Ammon's horn (tissue), 1 donor: ENCODE results near the gene ANKRD50.

Experiments
- DNase-seq: peaks from one replicate; pipeline ENCODE4 v3.0.0-alpha.2; 2016; ENCODE audit warnings: low spot score

The ANKRD50 gene

DNA sequence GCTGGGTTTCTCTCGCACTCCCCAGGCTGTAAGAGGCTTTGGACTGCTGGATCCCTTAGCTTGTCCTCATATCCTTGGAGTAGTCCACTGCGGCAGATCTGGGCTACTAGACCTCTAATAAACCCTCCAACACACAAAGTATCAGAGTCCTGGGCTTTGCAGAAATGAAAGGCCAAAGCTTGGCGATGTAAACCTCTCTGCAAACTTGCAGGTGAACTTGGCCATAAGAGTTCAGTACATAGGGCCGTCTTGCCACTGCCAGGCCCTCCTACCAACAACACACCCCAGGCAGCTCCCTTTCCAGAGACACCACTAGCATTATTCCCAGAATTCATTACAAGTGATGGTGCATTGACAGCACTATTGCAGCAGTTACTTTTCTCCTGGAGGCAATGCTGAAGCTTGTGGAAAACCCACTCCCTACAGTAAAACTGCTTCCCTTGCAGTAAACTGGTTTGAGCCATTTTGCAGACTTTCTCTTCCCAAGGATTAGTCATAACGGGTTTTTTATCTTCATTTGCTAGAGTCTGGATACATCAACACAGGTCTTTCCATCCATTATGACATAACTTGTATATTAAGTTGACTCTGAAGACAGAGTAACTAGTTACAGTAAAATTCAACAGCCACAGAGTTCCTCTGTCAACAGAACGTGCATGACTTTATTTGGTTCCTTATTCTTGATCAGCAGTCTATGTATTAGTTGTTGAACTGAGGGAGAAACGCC, 2.4 kb downstream of the ANKRD50 start:
- DNase-seq, result peak; percentile 6

DNA sequence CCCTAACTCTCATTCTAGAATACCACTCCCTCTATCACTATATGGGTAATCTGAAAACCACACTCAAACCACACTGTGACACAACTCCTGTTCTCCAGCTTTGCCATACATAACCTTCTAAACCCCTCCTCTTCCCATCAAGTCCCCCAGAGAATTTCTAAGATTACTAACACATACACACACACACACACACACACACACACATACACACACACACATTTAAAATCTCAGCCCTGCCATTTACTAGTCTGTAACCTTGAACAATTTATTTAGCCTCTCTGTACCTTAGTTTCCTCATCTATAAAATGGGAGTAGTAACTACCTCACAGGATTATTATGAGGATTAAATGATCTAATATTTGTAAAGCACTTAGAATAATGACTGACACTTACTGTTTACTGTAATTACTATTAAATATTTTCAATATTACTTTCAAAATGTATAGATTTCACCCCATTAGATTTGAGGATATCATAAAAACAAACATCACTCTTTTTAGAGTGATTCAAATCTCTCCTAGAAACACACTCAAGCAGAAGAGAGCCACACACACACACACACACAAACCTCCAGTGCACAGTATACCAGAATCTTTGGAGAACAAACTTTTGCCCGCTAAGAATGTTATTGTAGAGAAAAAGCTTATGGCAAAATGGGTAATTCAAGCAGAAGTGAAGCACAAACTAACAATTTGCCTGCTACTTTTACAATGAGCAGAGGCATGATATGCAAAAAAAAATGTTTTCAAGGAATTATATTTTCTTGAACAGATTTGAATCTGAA, 3.8 kb downstream of the ANKRD50 start:
- DNase-seq, result no peak

DNA sequence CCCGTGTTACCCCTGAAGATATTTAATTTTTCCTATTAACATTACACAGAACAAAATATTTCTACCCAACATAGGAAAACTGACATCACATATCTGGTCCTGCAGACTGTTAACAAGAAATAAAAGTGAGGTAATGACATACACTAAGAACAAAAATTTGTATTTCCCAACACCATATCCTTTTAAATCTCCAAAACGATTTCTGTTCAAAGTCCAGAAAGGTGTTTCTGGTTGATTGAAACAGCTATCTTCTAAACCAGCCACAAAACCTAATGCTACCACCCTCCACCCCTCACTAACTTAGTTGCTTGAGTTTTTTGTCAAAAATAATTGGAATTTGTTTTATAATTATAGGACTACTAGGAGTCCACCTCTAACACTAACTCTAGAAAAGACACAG, 7.1 kb downstream of the ANKRD50 start:
- DNase-seq, result no peak

DNA sequence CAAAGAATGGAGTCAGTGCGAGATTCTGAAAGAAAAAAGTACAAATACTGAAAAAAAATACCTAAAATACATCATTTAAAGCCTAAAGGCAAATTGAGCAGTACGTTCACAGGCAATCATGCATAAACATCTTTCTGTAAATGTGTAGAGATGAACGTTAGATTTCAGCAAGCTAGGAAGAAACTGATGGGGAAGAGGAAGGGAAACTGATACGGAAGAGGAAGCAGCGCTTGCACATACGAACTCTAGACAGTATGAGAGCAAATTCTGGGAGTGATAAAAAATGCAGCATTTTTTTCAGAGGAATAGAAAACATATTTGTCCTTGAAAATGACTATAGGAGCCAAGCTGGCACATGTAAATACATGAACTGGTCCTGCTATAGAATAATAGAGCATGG, 9.4 kb downstream of the ANKRD50 start:
- peak; percentile 15 for DNase-seq

DNA sequence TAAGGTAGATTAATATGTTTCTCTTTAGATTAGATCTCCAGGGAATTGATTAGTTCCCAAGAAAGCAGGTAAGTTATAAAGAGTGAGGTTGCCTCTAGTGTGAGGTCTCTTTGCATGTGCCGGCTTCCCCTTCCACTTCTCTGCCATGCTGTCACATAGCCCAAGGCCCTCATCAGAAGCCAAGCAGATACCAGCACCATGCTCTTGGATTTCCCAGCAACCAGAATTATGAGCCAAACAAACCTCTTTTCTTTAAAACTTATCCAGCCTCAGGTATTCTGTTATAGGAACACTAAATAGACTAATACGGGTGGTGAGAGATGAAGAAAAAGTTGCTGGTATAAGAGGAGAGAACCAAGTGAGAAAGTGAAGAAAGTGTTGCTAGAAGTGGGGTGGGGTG, 15.1 kb downstream of the ANKRD50 start:
- DNase-seq, result no peak

DNA sequence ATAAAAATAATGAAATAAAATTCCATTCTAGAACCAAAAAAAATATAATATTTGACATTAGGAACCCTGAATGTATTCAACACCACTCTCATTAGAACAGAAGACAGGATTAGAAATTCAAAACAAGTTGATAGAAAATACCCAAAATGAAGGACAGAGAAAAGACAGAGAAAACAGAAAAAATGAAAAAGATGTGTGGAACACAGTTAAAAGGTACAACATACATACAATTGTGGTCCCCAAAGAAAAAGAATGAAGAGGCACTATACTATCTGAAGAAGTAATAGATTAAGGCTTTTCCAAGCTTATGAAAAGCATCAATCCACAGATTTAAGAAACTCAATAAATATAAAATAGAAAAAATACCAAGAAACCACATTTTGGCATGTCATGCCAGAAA, 16.4 kb downstream of the ANKRD50 start:
- no peak for DNase-seq

DNA sequence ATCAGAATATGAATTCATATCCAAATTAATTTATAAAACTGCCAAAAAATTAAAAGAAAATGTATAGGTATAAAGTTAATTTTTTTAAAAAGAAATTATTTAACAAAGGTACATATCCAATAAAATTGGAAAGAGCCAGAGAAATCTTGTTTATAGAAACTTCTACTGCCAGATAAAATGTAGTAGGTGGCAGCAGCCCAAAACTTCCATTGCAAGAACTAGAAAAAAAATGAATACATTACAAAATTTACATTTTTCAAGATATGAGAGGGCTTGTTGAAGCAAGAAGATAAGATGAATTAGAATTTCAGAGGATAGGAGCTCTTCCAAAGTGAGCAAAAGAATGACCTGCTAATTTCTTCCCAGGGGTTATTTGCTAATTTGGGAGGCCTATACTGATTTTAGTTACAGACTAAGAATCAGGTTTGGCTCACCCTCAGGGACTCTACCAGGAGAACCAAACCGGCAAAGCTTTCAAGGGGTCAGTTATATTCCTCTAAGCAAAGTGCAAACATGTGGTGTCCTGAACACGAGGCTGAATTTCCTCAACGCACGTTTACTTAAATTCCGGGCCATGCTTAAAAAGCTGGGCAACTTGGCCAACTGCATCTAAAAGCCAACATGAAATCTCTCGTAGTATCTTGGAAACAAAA, 17.5 kb downstream of the ANKRD50 start:
- DNase-seq, result no peak

DNA sequence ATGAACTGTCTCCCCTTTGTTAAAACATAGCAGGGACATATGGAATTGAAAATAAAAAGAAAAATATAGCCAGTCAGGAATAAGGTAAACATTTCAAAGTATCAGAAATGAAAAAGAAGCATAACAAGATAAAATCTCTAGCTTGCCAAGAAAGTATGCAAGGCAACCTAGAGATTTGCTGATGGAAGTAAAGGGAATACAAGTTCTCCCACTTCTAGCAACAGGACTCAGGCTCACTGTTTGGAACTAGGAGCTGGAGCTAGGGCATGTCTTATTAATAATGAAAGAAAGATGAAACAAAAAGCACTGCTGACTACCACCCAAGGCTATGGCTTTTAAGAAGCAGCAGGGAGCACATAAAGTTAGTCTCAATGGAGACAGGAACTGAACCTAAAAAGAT, 18.2 kb downstream of the ANKRD50 start:
- no peak for DNase-seq

DNA sequence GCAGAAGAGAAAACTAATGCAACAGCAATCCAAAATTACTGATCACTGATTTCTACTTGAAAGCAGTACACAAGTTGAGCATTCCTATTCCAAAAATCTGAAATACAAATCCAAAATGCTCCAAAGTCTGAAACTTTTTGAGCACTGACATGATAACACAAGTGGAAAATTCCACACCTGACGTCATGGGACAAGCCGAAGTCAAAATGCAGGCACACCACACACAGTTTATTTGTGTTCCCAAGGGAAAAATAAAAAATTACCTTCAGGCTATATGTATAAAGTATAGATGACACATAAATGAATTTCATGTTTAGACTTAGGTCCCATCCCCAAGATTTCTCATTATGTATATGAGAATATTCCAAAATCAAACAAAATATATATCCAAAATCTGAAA, 20.7 kb downstream of the ANKRD50 start:
- no peak for DNase-seq

DNA sequence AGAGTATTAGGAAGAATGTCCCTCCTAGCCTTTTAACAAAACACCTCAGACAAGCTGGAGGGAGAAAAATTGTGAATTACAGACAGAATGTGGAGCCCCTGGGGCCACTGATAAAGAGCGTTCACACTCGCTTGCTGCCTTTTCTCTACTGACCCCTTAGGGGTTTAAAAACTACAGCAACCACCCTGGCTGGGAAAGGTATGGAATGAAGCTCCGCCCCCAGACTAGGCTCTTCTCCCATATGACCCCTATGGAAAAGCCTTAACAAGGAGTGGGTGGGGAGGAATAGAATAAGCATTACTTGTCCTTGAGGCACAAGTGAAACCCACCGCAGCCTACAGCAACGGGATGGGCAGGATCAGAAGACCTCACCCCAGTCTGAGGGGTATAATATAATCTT, 26.3 kb downstream of the ANKRD50 start:
- no peak for DNase-seq

DNA sequence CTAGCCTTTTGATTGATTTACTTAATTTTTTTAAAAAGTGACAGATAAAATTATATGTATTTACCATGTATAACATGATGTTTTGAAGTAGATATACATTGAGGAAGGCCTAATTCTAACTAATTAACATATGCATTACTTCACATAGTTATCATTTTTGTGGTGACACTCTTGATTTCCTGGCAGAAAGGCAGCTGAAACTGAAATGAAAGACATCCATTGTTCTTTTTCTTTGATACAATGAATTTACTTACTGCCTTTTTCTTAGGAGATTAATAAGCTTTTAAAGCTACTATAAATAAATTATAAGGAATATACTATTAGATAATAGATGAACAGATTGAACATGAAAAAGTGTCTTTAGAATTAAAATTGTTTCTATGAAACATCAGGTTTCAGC, 26.7 kb downstream of the ANKRD50 start:
- no peak for DNase-seq

DNA sequence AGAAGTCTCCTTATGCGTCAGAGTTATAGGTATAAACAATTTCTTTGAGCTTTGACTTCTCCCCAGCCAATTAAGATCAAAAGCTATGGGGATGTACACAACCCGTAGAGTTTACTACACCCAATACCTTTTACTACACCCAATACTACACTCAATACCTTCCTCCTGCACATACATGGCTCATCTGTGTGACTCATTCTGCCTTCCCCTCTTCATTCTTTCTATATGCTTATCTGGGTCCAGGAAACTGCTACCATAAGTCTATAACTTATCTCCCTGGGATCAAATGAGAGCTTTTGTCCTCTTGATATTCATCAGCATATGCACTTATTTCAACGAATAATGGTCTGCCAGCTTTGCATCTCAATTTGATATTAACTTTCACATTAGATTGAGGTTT, 28.2 kb downstream of the ANKRD50 start:
- no peak for DNase-seq

DNA sequence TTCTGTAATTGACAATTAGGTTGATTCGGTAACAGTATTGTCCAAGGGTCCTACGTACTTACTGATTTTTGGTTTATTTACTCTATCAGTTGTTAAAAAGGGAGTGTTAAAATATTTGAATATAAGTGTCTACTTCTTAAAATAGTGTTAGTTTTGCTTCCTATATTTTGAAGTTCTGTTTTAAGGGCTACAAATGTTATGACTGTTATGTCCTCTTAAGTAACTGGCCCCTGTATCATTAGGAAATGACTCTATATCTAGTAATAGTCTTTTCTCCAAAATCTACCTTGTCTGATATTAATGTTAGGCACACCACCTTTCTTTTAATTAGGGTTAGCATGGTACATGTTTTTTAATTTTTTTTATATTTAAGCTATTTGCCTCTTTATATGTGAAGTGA, 30.1 kb downstream of the ANKRD50 start:
- DNase-seq, result no peak

DNA sequence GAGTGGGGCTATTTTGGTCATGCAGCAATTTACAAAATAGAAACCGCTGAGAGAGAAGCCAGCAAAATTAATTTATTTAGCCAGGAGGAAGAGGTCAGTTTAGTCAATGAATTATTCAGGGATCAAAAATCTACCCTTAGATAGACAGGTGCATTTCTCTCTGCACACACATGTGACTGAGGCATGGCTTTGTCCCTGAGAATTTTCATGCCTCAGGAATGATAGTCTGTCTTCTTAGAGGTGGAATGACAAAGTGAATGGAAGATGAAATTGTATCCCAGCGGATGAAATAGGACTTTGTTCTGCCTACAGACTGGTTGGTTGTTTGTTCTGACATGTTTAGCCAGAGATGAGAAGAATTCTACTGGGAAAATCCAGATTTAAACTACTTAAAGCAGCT, 46.0 kb downstream of the ANKRD50 start:
- no peak for DNase-seq

DNA sequence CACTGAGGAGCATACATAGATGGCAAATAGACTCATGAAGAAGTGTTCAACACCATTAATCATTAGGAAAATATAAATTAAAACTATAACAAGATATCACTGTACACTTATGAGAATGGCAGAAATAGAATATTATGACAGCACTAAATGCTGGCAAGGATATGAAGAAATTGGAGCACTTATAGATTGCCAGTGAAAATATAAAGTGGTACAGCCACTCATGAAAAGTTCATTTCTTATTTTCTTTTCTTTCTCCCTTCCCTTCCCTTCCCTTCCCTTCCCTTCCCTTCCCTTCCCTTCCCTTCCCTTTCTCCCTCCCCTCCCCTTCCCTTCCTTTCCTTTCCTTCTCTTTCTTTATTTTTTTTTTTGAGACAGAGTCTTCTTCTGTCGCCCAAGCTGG, 53.7 kb downstream of the ANKRD50 start:
- DNase-seq, result no peak

DNA sequence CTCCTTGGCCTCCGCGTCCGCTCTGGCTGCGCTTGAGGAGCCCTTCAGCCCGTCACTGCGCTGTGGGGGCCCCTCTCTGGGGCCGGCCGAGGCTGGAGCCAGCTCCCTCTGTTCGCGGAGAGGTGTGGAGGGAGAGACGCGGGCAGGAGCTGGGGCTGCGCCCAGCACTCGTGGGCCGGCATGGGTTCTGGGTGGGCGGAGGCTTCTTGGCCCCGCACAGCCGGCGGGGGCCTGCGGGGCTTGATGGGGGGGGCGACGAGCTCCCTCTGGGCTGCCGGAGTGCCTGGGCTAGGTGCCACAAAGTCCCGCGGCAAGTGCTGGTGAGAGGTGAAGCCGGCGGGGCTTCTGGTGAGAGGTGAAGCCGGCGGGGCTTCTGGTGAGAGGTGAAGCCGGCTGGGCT, 61.9 kb downstream of the ANKRD50 start:
- no peak for DNase-seq

DNA sequence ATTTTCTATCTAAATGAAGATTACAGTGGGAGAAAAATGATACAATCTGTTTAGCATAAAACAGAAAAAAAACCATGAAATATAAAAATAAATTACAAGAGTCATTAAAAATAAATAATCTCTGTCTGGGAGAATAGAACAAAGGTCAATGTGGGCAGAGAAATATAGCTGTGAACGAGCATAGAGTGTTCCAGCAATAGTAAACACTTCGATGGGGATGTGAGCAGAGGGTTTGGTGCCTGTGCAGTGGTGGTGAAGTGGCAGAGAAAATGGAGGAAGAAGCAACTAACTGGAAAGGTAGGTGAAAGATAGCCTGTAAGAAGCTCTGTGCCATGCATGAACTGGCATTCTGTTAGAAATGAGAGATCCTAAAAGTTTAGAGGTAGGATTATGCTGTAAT, 64.9 kb downstream of the ANKRD50 start:
- DNase-seq, result no peak

DNA sequence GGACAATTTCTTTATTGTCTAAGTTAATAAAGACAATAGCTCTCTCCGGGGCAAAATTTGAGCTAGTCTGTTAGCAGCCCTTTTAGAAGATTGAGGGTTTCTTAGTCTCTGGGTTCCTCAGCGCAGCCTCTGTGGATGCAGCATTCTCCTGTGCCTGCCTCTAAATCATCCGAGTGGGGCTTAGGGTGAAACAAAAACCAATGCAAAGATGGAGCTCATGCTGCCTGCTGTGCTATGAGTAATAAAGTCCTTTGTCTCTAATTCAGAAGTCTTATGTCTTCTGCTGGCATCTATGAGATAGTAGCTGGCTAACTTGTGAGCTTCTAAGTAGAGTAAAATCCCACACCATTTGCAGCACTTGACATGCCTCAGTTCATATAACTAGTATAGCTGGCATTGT, 67.9 kb downstream of the ANKRD50 start:
- DNase-seq, result no peak

DNA sequence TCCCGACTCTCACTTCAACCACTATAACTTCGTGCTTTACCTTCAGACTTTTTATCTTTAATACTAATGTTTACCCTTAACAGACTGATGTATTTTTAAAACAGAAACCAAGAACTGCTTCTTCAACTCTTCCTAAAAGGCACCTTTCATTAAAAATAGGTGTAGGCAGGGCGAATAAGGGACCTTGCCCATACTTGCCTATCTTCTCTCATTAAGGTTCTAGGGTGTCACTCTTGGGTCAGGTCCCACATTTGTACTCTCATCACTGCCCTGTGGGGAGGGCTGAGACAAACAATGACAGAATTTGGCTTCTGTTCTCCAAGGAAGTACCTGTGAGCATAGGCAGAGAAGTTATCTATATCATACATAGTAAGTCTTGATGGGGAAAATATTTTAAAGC, 69.7 kb downstream of the ANKRD50 start:
- no peak for DNase-seq

DNA sequence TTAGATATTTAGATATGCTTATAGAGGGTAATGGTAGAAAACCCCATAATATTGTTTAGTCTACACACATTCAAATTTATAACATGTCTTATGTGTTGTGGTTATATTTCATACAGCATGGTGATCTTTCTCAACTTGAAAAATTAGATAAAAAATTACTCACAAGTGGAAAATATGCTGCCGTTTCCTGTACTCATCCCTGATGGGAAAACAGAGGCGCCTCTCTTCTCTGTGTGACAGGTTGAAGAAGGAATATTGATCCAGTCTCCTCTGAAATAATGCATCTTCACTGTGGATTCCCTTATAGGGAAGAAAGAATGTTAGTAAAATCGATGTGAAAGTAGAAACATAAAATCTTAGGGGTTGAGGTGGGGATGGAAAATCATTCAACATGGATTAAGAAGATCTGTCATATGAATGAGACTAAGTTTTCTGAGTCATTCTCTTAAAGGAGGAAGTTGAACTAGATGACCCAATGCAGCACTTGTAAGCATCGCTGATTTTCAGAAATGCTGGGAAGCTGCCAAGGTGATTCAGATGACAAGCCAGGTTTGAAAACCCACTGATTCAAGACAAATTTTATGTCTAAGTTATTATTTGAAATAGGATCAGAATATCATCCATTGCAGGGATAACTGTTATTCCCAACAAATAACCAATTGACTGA, 70.7 kb downstream of the ANKRD50 start:
- DNase-seq, result no peak

DNA sequence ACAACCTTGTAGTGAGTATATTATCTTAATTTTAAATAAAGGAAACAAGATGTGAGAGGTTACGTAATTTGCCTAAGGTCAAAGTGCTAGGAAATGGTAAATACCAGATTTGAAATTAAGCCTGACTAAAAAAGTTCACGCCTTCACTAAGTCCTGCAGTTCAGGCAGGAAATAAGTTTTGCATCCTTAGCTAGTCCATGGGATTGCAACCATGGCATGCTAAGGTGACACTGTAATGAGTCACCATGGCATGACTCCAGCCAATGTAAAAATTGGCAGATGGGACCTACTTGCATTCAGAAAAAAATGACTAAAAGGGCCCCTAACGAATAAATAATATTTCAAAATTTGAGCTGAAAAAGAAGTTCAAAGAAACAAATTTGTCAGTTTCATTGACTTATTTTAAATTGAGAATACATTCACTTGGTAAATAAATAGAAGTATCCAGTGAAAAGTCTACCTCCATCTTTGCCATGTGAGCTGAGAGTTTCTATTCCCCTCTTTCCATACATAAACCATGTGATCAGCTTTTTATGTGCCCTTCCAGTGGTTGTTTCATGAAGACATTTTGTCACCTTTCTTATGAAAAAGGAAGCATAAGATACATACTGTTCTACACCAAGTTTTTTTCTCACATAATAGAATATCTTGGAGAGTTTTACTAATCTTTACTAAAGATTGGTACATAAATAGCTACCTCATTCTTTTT, 72.4 kb downstream of the ANKRD50 start:
- DNase-seq, result no peak

DNA sequence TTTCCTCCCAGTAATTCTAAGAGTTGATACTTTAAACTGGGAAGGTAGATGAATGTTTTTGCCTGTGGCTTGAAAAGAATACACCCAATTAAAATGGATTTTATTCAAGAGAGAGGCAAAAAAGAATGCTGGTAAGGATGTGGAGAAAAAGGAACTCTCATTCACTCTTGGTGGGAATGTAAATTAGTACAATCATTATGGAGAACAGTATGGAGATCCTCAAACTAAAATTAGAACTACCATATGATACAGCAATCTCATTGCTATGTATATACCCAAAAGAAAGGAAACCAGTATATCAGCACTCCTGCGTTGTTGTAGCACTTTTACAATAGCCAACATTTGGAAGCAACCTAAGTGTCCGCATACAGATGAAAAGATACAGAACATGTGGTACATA, 75.2 kb downstream of the ANKRD50 start:
- no peak for DNase-seq
